Activated gamma-delta T cell treated with Interleukin-2 at 50 U/mL for 16 hours (primary cell): ENCODE measurements around the gene PSMD2.
"Not testable (repeated sequence)": the region's sequence is repeated elsewhere in the genome, so short reads cannot be mapped to it uniquely, and the experiment has no call there.

Experiments
- DNase-seq: peaks from one replicate; pipeline ENCODE4 v3.0.0-alpha.2; 2020

Gene PSMD2

DNA sequence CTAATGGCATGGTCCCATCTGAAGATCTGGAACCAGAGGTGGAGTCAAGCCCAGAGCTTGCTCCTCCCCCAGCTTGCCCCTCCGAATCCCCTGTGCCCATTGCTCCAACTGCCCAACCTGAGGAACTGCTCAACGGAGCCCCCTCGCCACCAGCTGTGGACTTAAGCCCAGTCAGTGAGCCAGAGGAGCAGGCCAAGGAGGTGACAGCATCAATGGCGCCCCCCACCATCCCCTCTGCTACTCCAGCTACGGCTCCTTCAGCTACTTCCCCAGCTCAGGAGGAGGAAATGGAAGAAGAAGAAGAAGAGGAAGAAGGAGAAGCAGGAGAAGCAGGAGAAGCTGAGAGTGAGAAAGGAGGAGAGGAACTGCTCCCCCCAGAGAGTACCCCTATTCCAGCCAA lies 22.6 kb downstream of the PSMD2 start:
- DNase-seq: no peak

DNA sequence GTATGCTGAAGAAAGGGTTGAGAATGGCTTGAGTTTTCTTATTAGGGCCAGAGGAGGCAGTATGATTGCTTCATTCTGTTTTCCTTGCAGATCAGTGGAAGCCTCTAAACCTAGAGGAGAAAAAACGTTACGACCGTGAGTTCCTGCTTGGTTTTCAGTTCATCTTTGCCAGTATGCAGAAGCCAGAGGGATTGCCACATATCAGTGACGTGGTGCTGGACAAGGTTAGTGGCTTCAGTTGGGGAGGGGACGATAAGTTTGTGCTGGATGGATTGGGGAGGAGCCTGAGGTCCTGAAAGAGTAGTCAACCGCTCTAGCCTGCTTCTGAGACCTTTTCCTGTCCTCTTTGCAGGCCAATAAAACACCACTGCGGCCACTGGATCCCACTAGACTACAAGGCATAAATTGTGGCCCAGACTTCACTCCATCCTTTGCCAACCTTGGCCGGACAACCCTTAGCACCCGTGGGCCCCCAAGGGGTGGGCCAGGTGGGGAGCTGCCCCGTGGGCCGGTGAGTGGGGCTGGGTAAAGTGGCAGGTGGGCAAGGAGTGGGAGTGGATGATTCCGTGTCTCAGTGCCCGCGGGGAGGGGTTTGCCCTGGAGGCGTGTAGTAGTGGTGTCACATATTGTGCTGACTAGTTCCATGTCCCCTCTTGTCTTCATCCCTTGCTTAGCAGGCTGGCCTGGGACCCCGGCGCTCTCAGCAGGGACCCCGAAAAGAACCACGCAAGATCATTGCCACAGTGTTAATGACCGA lies 23.9 kb downstream of the PSMD2 start:
- no peak for DNase-seq

DNA sequence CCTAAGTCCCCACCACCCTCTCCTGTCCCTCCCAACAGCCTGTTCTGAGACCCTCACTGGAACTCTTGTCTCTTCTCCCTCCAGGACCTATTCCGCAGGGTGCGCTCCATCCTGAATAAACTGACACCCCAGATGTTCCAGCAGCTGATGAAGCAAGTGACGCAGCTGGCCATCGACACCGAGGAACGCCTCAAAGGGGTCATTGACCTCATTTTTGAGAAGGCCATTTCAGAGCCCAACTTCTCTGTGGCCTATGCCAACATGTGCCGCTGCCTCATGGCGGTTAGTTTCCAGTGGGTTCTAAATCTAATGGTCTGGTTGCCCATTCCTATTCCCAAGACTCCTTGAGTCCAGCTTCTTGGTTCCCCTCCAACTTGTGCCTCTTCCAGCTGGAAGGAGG lies 24.7 kb downstream of the PSMD2 start:
- DNase-seq: no peak

DNA sequence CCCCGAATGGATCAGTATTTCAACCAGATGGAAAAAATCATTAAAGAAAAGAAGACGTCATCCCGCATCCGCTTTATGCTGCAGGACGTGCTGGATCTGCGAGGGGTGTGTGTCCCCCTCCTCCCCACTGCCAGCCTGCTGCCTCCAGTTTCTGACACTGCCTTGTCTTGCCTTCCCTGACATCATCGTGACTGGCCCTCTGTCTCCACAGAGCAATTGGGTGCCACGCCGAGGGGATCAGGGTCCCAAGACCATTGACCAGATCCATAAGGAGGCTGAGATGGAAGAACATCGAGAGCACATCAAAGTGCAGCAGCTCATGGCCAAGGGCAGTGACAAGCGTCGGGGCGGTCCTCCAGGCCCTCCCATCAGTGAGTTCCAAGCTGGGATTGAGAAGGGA lies 26.2 kb downstream of the PSMD2 start:
- DNase-seq: no peak

DNA sequence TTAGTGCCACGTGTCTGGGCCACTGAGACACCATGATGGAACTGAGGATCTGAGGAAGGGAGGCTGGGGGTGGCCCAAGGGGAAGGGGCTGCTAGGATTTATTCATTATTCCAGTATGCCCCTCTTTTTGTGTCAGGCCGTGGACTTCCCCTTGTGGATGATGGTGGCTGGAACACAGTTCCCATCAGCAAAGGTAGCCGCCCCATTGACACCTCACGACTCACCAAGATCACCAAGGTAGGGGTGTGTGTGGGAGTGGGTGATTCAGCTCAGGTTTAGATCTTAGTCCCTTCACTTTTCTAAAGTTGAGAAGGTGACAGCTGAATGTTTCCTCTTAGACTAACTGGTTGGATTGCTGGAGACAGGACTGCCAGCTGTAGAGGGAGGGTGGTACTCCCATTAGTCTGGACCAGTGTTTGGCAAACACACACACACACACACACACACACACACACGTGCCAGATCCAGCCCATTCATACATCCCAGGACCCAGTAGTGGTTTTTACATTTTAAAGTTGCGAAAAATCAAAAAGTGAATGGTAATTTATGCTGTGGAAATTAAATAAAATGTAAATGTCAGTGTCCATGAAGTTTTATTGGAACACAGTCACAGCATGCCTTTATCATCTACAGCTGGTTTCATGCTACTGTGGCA lies 26.8 kb downstream of the PSMD2 start:
- no peak for DNase-seq

DNA sequence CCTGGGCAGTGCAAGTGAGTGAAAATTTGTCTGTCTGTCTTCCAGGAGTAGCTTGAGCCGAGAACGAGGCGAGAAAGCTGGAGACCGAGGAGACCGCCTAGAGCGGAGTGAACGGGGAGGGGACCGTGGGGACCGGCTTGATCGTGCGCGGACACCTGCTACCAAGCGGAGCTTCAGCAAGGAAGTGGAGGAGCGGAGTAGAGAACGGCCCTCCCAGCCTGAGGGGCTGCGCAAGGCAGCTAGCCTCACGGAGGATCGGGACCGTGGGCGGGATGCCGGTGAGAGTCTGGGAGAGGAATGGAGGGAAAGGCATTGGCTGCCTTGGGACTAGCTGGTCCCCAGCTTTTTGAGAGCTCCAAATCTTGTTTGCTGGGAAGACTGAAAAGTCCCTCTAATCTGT lies 28.1 kb downstream of the PSMD2 start:
- DNase-seq: no peak

DNA sequence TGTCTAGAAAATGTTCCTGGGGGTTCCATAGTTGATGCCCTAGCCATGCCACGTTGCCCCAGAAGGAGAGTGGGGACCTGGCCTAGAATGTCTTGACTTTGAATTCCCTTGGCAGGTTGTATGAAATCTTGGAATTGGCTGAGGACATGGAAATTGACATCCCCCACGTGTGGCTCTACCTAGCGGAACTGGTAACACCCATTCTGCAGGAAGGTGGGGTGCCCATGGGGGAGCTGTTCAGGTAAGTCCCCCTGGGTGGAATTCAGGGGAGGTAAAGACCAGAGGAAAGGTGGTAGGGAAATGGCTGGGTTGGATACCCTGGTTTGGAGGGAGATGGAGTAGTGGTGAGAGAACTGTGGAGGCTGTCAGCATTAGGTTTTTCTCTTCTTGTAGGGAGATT lies 29.5 kb downstream of the PSMD2 start:
- no peak for DNase-seq

DNA sequence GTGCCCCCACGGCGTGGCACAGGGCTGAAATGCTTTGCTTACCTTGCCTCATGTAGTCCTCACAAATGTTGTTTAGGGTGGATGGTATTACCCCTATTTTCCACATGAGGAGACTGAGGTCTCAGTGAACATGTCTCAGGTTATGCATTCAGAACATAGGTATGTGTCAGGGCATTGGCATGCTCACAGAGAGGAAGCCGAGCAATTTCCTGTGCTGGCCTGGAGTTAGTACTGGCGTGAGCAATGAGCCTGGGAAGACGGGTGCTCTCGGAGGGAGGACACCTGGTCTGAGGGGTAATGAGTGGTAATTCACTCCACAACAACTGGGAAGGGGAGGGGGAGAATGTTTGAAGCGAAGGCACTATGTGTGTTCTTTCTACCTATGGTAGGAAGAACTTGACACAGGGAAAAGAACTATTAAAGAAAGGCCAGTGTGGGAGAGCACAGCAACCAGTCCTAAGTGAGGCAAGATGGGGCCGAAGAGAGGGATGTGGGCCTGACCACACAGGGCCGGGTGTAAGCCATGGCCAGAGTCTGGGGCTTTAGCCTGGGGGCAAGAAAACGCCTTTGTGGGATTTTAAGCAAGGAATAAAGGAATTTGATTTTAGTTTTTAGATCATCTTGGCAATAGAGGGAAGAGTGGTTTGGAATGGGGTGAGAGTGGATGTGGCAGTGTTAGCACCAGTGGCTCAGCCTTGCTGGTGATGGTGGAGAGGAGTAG lies 33.5 kb downstream of the PSMD2 start:
- no peak for DNase-seq

DNA sequence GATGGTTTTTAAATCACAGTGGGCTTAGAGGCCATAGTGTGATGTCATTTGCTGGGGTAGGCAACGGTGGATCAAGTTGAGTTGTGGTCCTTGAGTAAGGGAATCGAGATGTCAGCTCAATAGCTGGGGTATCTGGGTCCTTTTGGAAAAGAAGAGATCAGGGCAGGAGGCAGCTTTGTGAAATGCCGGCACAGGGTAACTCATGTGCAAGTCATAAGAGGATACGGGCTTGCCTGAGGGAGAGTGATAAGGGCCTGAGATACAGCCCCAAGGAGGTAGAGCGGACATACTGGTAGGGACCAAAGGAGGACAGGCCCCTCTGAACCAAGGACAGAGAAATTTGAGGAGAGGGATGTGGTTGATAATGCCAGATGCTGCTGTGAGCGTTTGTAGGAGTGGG lies 34.1 kb downstream of the PSMD2 start:
- DNase-seq: no peak

DNA sequence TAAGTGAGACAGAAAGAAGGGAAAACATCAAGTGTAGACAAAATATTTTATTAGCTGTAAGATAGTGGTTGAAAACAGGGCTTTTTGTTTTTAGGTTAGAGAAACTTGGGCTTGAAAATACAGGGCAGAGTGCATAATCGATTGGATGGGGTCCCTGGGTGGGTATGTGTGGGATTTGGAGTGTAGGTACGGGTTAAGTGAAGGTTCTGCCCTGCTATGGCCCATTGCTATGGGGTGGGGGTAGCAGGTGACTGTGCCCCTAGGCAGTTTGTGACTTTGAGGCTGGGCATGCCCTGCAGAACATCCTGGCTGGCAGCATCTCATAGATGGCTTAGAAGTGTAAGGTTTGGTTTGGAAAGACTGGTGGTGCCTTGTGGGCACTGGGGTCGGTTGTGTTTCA lies 34.7 kb downstream of the PSMD2 start:
- DNase-seq: no peak

DNA sequence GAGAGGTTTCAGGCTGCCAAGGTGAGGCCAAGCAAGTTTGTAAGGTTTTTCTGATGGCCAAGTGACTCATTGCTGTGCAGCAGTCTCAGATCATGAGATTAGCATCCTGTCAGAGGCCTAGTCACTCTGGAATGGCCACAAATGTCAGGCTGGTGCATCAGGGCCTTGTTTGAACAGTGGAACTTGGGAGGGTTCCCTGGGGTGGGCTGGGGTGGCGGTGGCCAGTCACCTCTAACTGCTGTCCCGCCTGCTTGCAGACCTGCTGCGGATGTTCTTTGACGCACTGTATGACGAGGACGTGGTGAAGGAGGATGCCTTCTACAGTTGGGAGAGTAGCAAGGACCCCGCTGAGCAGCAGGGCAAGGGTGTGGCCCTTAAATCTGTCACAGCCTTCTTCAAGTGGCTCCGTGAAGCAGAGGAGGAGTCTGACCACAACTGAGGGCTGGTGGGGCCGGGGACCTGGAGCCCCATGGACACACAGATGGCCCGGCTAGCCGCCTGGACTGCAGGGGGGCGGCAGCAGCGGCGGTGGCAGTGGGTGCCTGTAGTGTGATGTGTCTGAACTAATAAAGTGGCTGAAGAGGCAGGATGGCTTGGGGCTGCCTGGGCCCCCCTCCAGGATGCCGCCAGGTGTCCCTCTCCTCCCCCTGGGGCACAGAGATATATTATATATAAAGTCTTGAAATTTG lies 35.6 kb downstream of the PSMD2 start:
- peak; percentile 20 for DNase-seq

DNA sequence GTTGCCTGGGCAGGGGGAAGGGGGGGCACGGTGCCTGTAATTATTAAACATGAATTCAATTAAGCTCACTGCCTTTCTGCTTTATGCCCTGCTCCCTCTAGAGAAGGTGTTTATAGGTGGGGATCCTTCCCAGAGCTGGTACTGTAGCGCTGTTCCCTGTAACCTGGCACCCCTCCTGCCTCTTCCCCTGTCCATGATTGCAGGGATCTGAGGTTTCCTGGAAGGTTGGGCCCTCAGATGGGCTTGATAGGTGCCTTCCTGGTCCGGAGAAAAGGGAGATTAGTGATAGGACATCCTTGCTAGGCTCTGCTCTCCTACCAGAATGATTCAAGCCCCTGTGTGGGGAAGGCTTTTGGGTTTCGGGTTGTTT lies 36.2 kb downstream of the PSMD2 start:
- no peak for DNase-seq

DNA sequence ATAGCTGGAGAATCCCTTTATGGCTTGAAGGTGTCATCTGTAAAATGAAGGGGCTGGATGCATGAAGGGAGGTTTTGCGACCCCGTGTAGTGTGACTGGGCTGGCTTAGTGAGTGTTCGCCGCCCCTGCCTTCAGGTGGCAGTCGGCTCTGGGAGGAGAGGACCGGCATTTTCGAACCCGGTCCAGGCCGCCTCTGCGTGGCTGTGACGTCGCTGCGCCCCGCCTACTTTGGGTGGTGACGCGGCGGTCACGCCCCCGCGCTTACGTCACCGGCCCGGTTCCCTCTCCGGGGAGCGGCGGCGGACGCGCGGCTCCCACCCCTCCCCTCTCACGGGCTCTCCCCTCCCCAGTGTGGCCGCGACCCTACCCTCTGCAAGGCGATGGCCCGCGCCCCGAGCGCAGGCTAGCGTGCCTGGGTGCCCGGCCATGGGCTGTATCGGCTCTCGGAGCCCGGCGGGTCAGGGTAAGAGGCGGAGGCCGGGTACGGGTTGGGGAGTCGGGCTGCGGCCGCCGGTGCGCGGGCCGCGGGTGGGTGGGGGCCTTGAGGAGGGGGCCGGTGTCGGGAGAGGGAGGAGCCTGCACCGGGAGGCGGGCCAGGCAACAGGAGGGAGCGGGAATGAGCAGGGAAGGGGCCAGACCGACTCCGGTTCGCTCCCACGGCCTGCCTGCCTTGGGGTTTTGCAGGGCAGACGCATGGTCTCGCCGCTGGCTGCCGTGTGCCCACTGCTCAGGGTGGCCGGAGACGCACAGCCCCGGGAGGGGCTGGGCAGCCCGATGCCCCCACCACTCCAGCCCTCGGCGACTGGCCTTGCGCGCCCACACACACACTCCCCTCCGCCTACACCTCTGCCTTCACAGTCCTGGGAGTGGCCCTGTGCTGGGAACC lies 36.9 kb downstream of the PSMD2 start:
- DNase-seq: peak; percentile 80

DNA sequence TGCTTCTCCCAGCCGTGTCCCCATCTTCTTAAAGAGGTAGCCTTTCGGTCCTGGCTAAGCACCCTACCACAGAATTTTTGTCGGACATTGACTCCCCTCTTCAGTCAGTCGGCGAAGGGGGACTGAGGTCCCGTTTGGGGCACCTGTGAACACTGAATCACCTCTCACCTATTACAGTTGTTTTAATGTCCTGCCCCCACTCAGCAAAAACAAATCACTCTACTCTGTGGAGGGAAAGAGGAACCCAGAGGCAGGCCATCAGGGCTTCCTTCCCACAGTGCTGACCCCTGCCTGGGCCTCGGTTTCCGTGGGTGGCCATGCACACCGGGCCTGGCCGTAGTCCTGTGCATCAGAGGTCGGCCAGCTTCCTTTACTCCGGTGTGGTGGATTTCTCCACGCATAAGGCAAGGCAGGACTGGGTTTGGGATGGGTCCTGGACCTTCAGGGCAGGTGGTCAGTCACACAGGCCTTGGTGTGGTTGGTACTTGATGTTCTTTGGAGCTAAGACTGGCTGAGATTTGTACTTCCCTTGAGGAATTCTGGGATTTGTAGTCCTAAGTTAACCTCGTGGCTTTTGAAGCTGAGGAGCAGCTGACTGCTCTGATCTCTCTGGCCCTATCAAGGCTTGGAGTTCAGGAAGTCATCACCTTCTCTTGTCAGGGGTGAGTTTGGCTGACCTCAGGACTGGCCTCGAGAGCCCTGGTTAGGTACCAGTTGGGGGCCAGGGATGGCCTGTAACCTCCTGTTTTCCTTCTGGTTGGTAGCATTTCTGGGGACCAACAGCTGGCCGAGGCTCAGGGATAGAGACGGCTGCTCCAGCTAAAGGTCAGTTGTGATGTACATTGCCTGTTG lies 37.7 kb downstream of the PSMD2 start:
- DNase-seq: no peak

DNA sequence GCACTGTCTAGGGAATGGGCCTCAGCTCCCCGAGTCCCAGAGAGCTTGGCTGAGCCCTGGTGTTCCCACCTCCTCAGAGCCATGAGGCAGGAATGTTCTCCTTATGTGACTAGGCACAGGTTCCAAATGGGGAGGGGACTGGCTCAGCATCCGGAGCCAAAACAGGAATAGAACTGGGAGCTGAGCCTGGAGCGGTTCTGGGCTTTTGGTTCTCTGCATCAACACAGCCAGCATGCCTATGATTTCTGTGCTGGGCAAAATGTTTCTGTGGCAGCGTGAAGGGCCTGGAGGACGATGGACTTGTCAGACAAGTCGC lies 38.3 kb downstream of the PSMD2 start, which contains the start of gene FAM131A:
Gene FAM131A (plus strand): TSS at position 202 of the 316 bp plus-strand sequence. CDS start 31 bp downstream, at position 233.
- DNase-seq: no peak

DNA sequence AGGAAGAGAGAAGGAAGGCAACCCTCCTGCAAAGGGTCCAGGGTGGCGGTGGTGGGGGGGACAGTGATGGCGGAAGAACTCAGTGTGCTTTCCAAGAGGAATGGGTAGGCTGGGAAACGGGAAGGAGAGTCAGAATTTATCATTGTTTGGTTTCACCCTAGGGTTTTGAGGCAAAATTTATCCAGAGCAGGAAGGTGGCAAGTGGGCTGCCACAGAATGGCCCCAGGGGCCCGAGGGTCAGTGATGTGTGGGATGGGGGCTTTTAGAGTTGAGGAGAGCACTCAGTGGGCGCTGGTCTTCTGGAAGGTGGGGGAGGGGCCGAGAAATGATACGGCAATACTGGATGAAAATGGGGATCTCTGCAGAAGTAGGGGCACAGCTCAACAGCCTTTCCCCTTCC lies 38.9 kb downstream of the PSMD2 start:
- DNase-seq: no peak

DNA sequence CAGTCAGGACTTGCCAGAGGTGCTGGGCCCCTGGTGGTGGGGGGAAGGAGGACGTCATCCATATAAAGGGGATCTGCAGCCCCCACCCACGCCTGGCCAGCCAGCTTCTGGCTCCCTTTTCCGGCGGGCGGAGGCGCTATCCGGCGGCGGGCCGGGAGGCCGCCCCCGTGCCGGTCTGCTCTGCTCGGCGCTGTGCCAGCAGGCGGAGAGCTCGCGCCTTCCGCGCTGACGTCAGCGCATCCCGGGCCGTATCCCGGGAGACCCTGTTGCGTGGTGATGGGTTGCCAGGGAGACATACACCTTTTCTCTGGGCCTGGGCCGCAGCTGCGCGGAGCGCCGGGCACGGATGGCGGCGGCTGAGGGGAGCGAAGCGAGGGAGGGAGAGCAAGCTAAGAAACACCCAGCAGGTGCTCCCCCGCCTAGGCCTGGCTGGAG lies 39.5 kb downstream of the PSMD2 start:
- DNase-seq: no peak

DNA sequence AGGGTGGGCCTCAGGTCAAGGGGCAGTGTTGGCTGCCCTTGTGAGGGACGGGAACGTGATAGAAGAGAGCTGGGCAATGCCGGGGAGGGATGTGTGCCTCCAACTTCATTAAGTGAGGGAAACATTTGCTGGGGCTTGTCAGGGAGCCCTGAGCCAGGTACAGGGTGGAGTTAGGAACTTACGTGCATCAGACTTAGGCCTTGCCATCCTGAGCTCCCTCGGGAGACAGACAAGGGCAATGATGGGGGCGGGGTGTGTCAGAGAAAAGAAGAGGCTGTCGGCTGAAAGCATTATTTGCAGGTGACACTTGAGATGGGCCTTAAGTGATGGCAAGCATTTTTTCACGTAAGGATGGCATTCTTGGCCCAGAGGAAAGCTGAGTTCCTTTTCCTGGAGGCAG lies 40.0 kb downstream of the PSMD2 start:
- no peak for DNase-seq

DNA sequence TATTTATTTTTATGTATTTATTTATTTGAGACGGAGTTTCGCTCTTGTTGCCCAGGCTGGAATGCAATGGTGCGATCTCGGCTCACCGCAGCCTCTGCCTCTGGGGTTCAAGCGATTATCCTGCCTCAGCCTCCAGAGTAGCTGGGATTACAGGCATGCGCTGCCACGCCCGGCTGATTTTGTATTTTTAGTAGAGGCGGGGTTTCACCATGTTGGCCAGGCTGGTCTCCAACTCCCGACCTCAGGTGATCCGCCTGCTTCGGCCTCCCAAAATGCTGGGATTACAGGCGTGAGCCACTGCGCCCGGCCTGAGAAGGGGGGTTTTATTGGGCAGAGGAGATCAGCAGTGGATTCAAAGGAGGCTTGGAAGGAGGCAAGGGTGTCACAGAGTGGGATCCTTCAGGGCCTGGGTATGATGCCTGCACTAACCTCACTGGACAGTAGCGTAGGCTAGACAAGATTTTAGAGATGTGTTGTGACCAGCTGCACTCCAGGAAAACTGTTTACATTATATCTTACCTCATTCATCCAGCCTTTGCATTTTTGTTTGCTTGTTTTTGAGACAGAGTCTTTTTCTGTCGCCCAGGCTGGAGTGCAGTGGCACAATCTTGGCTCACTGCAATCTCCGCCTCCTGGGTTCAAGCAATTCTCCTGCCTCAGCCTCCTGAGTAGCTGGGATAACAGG lies 40.6 kb downstream of the PSMD2 start:
- not testable (repeated sequence) for DNase-seq

DNA sequence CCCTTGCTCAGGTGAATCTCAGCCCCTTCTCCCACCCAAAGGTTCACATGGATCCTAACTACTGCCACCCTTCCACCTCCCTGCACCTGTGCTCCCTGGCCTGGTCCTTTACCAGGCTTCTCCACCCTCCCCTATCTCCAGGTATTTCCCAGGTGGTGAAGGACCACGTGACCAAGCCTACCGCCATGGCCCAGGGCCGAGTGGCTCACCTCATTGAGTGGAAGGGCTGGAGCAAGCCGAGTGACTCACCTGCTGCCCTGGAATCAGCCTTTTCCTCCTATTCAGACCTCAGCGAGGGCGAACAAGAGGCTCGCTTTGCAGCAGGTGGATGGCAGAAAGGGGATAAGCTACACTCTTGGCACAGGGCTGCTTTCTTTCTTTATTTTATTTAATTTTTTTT lies 42.9 kb downstream of the PSMD2 start:
- DNase-seq: no peak
